Right renal cortex interstitium (tissue), 3 donors: ENCODE results near the gene GADL1. TPM values are rescaled to one million over a fixed set of nuclear protein-coding genes. Genes with fewer than 3 reads are reported as not detected.

Experiments used
- DNase-seq, 3 donors: peaks; one replicate each; pipeline ENCODE4 v3.0.0-alpha.2; 2013; ENCODE audit warnings: low read depth in 3 of 3, low spot score in 2 of 3
- polyA plus RNA-seq, 3 donors: library from polyadenylated mRNA; unstranded; fragments of 120-200 nt; gene quantifications; one replicate each; pipeline ENCODE4 v1.2.1, GENCODE V29; 2013; ENCODE audit not compliant: insufficient read length in 3 of 3

Gene GADL1
- polyA plus RNA-seq, 3 donors, result 2.4 to 2.6 (median 2.6) TPM

DNA sequence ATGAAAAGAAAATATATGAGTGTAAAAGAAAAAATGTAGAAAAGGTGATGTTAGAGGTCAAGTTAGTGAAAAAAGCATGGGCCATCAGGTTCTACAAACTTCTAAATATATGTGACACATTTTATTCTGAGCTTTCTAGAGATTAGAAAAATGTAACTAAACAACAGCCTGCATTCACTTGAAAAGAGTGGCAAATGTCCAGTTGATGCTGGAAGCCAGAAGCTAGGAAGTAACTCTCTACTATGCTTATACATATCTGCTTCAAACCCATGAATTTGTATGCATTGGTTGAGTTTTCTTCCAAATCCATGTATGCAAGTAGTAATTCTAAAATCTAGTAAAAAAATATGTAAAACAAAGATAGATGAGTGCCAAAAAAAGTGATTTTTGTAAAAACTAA is 164.5 kb downstream of the GADL1 start:
- DNase-seq, result no peak

DNA sequence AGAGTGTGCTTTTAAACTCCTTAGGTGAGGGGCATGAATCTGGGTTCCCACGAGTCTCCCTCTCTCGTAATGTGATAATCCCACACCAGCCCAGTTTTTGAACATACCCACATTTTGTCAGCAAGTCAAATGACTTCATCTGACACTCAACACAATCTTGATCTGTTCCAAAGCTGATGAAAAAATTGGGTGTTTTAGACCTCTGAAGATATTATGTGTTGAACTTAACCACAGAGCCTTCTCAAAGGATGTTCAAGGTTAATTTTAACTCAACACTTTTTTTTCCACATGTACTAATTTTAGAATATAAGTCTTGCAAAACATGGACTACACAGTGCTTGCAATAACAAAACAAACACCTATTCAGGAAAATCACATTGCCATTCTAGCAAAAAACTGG is 164.9 kb downstream of the GADL1 start:
- DNase-seq, result no peak

GRCh38 chr3:30728143-30728542 is 166.3 kb downstream of the GADL1 start:
- no peak for DNase-seq

GRCh38 chr3:30724863-30725262 is 169.6 kb downstream of the GADL1 start:
- no peak for DNase-seq

GRCh38 chr3:30723211-30723610 is 171.2 kb downstream of the GADL1 start:
- no peak for DNase-seq

GRCh38 chr3:30721314-30721634 is 173.2 kb downstream of the GADL1 start:
- DNase-seq, result no peak

DNA sequence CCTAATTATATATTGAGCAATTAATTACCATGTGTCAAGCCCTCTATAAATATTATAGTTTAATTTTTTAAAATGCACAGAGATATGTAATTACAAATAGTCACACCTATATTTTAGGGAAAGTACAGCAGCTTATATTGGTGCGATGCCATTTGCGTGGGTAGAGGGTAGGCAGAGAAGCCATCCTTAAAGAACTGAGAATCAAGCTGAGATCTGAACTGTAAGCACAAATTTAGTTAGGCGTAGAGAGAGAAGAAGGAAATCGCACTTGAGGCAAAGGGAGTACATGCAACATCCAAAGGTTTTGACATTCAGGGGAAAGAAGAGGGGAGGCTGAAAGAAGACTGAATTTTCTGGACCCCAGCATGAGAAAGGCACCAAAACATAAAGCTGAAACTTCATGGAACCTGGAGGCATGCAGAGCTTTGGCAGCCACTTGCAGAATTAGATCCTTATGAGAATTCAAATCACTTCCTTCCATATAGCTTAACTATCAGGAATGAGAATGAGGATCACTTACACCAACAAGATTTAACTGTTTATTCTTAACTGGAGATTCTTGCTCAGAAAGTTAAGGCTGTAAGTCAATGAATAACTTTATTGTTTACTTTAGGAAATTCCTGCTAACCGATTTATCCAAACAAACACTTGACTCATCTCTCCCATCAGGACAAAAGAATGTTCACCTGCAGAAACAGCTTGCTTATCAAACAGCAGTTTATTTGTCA is 173.7 kb downstream of the GADL1 start:
- DNase-seq, result no peak

DNA sequence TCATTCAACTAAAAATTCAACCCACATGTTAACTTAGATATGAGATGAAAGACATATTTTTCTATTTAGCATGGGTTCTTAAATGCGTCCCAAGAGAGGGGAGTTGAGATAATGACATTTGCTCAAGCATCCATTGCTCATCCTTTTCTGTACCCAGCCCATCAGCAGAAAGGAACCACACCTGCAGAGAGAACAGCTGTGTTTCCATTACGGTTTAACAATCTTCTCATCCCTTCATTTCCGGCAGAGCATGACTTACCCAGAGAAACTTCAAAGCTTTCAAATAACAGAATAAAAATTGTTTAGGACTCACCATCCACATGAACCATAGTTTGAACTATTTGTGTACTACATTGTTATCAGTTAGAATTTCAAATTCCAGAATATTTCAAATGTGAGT is 174.9 kb downstream of the GADL1 start:
- no peak for DNase-seq

GRCh38 chr3:30713885-30714503 is 180.5 kb downstream of the GADL1 start:
- no peak for DNase-seq

GRCh38 chr3:30712991-30713390 is 181.5 kb downstream of the GADL1 start:
- no peak for DNase-seq

- DNase-seq, result no peak
Observed at GRCh38 chr3:30711867-30712266, 182.6 kb downstream of the GADL1 start.

- DNase-seq, result no peak
Observed at GRCh38 chr3:30711151-30711550, 183.3 kb downstream of the GADL1 start.

GRCh38 chr3:30710017-30710416 is 184.4 kb downstream of the GADL1 start:
- no peak for DNase-seq

- DNase-seq, result no peak
Observed at GRCh38 chr3:30708472-30708871, 186.0 kb downstream of the GADL1 start.

- DNase-seq, result no peak
Observed at GRCh38 chr3:30707825-30708224, 186.6 kb downstream of the GADL1 start.

DNA sequence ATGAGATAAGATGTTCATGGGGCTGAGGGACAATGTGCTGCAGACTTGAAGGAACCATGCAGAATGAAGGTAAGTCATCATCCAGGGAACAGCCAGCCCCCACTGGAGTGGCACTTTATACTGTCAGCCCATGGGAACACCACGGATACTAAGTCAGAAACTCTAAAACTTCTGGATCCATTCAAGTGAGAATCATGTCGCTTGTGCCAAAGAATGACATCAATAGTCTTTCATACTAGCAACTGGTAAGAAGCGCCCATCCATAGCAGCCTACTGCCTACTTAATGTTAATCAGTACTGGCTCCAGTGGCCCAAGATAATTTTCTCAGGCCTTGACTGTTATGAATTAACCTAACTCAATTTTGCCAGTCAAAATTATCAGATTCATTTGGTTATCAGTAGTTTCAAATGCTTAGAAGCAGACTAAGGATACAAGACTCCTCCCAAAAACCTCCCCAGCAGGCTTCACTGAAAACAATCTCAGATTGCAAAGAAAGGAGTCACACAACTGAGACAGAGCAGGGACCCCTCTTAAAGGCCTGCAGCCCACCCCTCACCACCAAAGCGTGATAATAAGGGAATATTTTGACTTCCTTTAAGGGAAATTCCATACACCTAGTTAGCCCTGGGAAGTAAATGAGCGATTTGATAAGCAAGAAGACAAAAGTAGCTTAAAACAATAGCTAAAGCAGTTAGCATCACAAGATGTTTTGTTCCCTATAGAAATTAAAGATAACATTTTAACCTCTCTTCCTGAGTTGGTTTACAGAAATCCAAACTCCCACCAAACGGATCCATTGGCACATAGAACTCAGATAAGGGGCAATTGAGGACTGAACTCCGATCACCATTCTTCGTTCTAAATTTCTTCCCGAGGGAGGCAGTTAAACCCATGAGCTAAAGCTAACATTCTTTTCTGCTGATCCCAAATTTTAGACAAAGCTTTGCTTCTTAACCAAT is 189.2 kb downstream of the GADL1 start:
- DNase-seq, result no peak

DNA sequence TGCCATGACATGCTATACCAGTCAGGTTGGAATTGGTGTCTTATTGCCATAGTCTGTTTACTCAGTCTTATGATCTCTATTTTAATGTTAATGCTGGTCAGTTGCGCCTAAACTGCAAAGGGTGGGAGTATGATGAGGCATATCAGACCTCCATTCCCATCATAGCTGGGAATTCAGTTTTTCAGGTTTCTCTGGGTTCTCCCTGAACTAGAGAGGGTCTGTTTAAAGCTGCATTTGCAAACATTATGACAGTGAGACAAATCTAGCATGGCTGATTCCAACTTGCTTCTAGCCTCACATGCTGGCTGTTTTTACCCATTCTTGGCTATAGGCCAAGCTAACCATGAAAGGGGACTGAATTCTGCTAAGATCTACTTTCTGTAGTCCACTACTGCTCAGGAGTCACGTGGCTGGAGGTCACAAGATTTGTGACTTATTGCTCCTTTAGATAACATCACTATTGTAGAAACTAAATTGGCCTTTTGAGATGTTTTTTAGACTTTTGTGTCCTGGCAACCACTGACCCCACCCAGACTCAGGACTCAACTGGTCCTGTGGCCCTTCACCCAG is 191.5 kb downstream of the GADL1 start:
- DNase-seq, result no peak

GRCh38 chr3:30702038-30702827 is 192.2 kb downstream of the GADL1 start:
- DNase-seq, result no peak

DNA sequence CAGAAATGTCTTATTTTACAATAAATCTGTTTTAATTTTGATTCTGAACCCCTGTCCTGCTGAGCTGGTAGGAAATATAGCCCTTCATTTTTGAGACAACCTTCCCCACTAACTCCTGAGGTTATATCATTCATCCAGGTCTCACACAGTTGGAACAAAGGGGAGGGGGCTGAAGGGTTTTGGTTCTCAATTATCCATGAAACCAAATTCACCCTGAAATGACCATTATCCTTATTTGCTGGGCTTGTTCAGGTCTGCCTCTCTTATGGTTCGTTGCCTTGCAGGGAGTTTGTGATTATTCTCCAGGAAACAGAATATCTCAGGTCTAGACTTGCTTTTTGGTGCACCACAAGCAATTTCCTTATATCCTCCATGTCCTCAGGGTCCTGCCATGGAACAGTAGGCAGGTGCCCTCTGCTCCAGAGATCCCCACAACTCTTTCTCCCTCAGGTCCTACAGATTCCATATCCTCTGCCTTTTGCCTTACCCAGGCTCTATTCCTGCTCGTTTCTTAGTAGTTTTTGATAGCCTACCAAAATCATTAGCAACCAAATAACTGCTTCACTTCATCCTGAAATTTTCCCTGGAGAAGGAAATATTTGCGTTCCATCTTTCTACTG is 193.6 kb downstream of the GADL1 start:
- no peak for DNase-seq

- no peak for DNase-seq
Observed at GRCh38 chr3:30699927-30700326, 194.5 kb downstream of the GADL1 start.
